Spleen (tissue), 11 donors: Measurements from ENCODE around the gene PHKA1. TPM values are rescaled to one million over a fixed set of nuclear protein-coding genes. Genes with fewer than 3 reads are reported as not detected.

Source experiments
- DNase-seq: peaks from one replicate; pipeline ENCODE4 v3.0.0-alpha.2; 2020
- H3K27ac ChIP-seq, 8 donors: fragments of 200-600 bp; sonication (generic) in 7 of 8; 1 replicate in 4 of 8; 2 replicates in 4 of 8; pipeline versions ENCODE4 v1.5.0 to v1.8.0; 2016 to 2021; ENCODE audit warnings: inconsistent platforms in 4 of 8, mild to moderate bottlenecking in 4 of 8, moderate library complexity in 1 of 8
- H3K27me3 ChIP-seq, 7 donors: fragments of 200-600 bp; sonication (generic) in 6 of 7; replicated peaks in 1 of 7; 1 replicate in 4 of 7; 2 replicates in 3 of 7; pipeline versions ENCODE4 v1.5.0 to v1.8.0; 2016 to 2021; ENCODE audit warnings: inconsistent platforms in 3 of 7, mild to moderate bottlenecking in 1 of 7
- H3K36me3 ChIP-seq, 6 donors: fragments of 200-600 bp; sonication (generic) in 5 of 6; 1 replicate in 4 of 6; 2 replicates in 2 of 6; pipeline versions ENCODE4 v1.5.0 to v1.8.0; 2016 to 2021; ENCODE audit warnings: inconsistent platforms in 2 of 6
- H3K4me1 ChIP-seq, 6 donors: fragments of 200-600 bp; sonication (generic) in 5 of 6; 1 replicate in 3 of 6; 2 replicates in 3 of 6; pipeline versions ENCODE4 v1.5.0 to v1.8.0; 2016 to 2021; ENCODE audit warnings: inconsistent platforms in 3 of 6
- H3K4me3 ChIP-seq, 8 donors: fragments of 200-600 bp; sonication (generic) in 7 of 8; 1 replicate in 4 of 8; 2 replicates in 4 of 8; pipeline versions ENCODE4 v1.5.0 to v1.8.0; 2016 to 2021; ENCODE audit warnings: inconsistent platforms in 4 of 8, mild to moderate bottlenecking in 4 of 8, moderate library complexity in 2 of 8
- H3K9me3 ChIP-seq, 8 donors: fragments of 200-600 bp; sonication (generic) in 7 of 8; 1 replicate in 4 of 8; 2 replicates in 4 of 8; pipeline versions ENCODE4 v1.5.0 to v1.8.0; 2016 to 2021; ENCODE audit warnings: inconsistent platforms in 4 of 8
- POLR2A ChIP-seq, 3 donors: fragments of 450-650 bp; IDR thresholded peaks; one replicate each; pipeline ENCODE4 v1.5.1; 2017; ENCODE audit warnings: antibody characterized with exemption in 3 of 3, mild to moderate bottlenecking in 1 of 3
- POLR2AphosphoS5 ChIP-seq, 3 donors: sonication (generic); formaldehyde crosslinking; IDR thresholded peaks; one replicate each; pipeline ENCODE4 v1.5.1; 2017; ENCODE audit warnings: antibody characterized with exemption in 3 of 3
- WGBS, 5 donors: extraction: QIAGEN DNeasy Blood & Tissue Kit in 3 of 5; methylation state at CpG; one replicate each; pipeline versions ENCODE4 v1.1.5 to v1.1.7; 2013 to 2018; 5-methylcytosine and 5-hydroxymethylcytosine counted together
- intact Hi-C: fragments of 100-400 bp; cut with DNase I; formaldehyde crosslinking; loops from one replicate; pipeline ENCODE4 v1.15.0; 2023; ENCODE audit warnings: low total_unique reads
- polyA plus RNA-seq, 3 donors: library from polyadenylated mRNA; stranded (reverse); fragments of 200-250 nt; gene quantifications; one replicate each; pipeline ENCODE4 v1.2.1, GENCODE V29; 2013
- total RNA-seq, 7 donors: library from RNA; depleted of rRNA in 3 of 7; stranded (reverse); fragments of >200 nt in 3 of 7; fragmentation: NEBNext Ultra II Directional in 4 of 7; extraction: Animal tissue kit (Norgen Biotek cat#: 25700) in 4 of 7; gene quantifications; one replicate each; pipeline versions ENCODE4 v1.1.0 to v1.2.1, GENCODE V29; 2016 to 2021
- TF ChIP-seq, protein P1 (sequence below), 11 experiments: fragments of 200-600 bp in 7 of 11; fragments of 450-650 bp in 4 of 11; sonication (generic) in 4 of 11; IDR thresholded peaks in 8 of 11; conservative IDR thresholded peaks in 3 of 11; 1 replicate in 7 of 11; 2 replicates in 4 of 11; pipeline versions ENCODE4 v1.4.0 to v1.8.0; 2016 to 2021; ENCODE audit warnings: antibody characterized with exemption in 11 of 11, inconsistent platforms in 4 of 11, mild to moderate bottlenecking in 1 of 11
- donor health status: healthy with polysubstance abuse.
- donor health status: DM: no; HTN: no; CAD: no; lungs with moderate emphysema.
- donor health status: DM: no; HTN: no; CAD: no.
- donor health status: Bipolar disorder and iron deficiency.
- donor health status: healthy.
- donor health status: DM: no; HTN: no; CAD: no.
- donor health status: DM: yes; HTN: yes; CAD: no.

Gene PHKA1
- total and polyA plus RNA-seq, 10 donors, result 0.67 to 12.7 (median 6.9) TPM

DNA sequence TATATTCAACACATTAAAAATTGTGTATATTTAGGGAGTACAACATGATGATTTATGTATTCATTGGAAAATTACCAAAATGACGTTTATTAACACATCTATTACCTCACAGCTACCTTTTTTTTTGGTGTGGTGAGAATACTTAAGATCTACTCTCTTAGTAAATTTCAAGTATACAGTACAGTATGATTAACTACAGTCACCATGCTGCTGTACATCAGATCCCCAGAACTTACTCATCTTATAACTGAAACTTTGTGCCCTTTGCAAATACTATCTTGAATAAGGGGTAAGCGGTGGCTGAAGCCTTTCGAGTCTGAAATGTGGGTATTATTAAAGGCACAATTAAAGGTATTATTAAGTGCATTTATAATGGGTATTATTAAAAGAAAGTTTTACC lies 976 bp downstream of the PHKA1 start:
- intact Hi-C loops, result no loop called here
- peaks cover 0 to 16% (median 0%) of the 10 kb centered on the region in 7 donors for H3K27me3 ChIP-seq
- TF ChIP-seq, protein P1, sequence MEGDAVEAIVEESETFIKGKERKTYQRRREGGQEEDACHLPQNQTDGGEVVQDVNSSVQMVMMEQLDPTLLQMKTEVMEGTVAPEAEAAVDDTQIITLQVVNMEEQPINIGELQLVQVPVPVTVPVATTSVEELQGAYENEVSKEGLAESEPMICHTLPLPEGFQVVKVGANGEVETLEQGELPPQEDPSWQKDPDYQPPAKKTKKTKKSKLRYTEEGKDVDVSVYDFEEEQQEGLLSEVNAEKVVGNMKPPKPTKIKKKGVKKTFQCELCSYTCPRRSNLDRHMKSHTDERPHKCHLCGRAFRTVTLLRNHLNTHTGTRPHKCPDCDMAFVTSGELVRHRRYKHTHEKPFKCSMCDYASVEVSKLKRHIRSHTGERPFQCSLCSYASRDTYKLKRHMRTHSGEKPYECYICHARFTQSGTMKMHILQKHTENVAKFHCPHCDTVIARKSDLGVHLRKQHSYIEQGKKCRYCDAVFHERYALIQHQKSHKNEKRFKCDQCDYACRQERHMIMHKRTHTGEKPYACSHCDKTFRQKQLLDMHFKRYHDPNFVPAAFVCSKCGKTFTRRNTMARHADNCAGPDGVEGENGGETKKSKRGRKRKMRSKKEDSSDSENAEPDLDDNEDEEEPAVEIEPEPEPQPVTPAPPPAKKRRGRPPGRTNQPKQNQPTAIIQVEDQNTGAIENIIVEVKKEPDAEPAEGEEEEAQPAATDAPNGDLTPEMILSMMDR (IDR thresholded peaks at IDR 0.05 in 8 of 11, conservative IDR thresholded peaks at IDR 0.05 in 3 of 11), result no peak
- TF ChIP-seq POLR2AphosphoS5 (IDR thresholded peaks at IDR 0.05) (no peak), POLR2A (IDR thresholded peaks at IDR 0.05) (no peak)
- 39 to 65% (median 49%) methylated on average over 3 of the region's 3 CpGs for WGBS, 5 donors
- H3K4me3 ChIP-seq, result peak overlapping the region in 2 of 8 donors; percentile 50 to 68
- no peaks in the 10 kb centered on the region for H3K36me3 ChIP-seq
- DNase-seq, result no peak
- H3K4me1 ChIP-seq, result peaks cover 0 to 7% (median 0%) of the 10 kb centered on the region in 6 donors
- peak overlapping the region in 1 of 8 donors; percentile 75 for H3K27ac ChIP-seq
- H3K9me3 ChIP-seq, result no peaks in the 10 kb centered on the region

DNA sequence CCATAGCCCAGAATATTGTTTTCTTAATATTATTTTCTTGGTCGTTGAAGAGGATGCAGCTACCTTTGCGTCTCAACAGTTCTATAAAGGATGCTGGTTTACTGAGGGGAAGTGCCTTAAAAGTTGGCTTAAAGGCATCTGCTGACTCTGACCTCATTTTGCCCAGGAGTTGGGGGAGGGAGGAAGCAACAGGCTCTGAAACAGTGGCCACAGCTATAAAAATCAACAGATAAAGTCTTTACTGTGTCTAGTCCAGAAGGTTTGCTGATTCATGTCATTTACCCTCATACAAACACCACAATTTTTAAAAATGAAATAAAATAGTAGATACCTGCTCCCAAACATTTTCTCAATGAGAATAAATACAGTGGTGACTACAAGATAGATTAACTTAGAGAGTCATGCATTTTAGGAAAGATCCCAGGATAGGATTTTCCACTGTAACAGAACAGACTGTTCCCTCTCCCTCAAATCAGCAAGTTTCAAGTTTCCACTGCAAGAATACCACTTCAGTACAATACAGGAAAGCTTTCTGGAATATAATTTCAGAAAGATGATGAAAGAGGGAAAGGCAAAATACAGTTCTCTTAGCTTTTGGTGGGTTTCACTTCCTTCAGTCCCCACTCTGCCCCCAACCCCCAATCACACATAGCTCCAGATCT lies 1.9 kb downstream of the PHKA1 start:
- TF ChIP-seq POLR2AphosphoS5 (IDR thresholded peaks at IDR 0.05) (no peak), POLR2A (IDR thresholded peaks at IDR 0.05) (no peak)
- TF ChIP-seq, protein P1 (IDR thresholded peaks at IDR 0.05 in 8 of 11, conservative IDR thresholded peaks at IDR 0.05 in 3 of 11), result no peak
- no peak for DNase-seq
- intact Hi-C loops, result no loop called here
- peaks cover 0 to 7% (median 0%) of the 10 kb centered on the region in 6 donors for H3K4me1 ChIP-seq
- no peak overlapping the region for H3K4me3 ChIP-seq
- peaks cover 0 to 16% (median 0%) of the 10 kb centered on the region in 7 donors for H3K27me3 ChIP-seq
- no peak overlapping the region for H3K27ac ChIP-seq
- WGBS, 5 donors, result 17 to 51% (median 23%) methylated on average over 2 of the region's 2 CpGs
- no peaks in the 10 kb centered on the region for H3K36me3 ChIP-seq
- no peaks in the 10 kb centered on the region for H3K9me3 ChIP-seq

DNA sequence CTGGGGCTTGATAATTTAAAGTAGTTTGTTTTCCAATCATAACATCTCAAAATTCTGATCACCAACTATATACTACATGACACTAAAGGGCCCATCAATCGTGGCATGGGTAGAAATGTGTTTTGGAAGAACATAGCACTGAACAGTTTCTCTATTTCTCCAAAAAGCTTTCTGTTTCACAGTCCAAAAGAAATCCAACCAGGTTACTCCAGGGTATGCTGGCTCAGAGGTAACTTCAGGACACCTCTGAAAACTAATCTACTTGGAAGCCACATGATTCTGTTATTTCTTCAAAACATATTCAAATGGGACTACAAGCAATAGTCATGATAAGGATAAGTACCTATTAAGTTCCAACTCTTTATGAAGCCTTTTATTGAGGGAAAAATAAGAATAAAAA lies 8.3 kb downstream of the PHKA1 start:
- H3K27ac ChIP-seq, result no peak overlapping the region
- TF ChIP-seq, protein P1 (IDR thresholded peaks at IDR 0.05 in 8 of 11, conservative IDR thresholded peaks at IDR 0.05 in 3 of 11), result no peak
- TF ChIP-seq POLR2AphosphoS5 (IDR thresholded peaks at IDR 0.05) (no peak), POLR2A (IDR thresholded peaks at IDR 0.05) (no peak)
- H3K4me3 ChIP-seq, result no peak overlapping the region
- DNase-seq, result no peak
- 51 to 95% (median 88%) methylated on average over 1 of the region's 1 CpG for WGBS, 5 donors
- H3K4me1 ChIP-seq, result no peaks in the 10 kb centered on the region
- H3K9me3 ChIP-seq, result peaks cover 0 to 7% (median under 1%) of the 10 kb centered on the region in 8 donors
- H3K27me3 ChIP-seq, result no peaks in the 10 kb centered on the region
- no peaks in the 10 kb centered on the region for H3K36me3 ChIP-seq
- intact Hi-C loops, result no loop called here

DNA sequence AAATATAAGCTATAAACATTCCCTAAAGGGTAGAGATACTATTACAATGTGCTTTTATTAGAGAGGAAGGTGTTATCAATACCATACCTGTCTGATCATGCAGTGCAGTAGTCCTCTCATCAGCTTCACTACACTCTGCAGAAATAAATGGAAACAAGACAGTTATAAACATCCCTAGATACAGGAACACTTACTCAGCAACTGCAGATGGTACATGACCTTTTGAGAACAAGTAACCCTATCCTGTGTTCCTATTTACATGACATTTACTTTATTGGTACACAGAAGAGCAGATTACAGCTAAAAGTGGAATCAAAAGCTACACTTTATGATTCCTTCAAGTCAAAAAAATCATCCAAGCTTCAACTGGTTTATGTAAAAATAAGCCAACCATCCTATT lies 9.0 kb downstream of the PHKA1 start:
- H3K9me3 ChIP-seq, result peaks cover 0 to 13% (median 1%) of the 10 kb centered on the region in 8 donors
- DNase-seq, result no peak
- H3K27ac ChIP-seq, result no peak overlapping the region
- H3K36me3 ChIP-seq, result no peaks in the 10 kb centered on the region
- H3K27me3 ChIP-seq, result no peaks in the 10 kb centered on the region
- no peak overlapping the region for H3K4me3 ChIP-seq
- TF ChIP-seq, protein P1 (IDR thresholded peaks at IDR 0.05 in 8 of 11, conservative IDR thresholded peaks at IDR 0.05 in 3 of 11), result no peak
- TF ChIP-seq POLR2AphosphoS5 (IDR thresholded peaks at IDR 0.05) (no peak), POLR2A (IDR thresholded peaks at IDR 0.05) (no peak)
- no peaks in the 10 kb centered on the region for H3K4me1 ChIP-seq
- intact Hi-C loops, result no loop called here
